Transverse colon (tissue), 4 donors: Measurements from ENCODE around the gene SYAP1.

ENCODE experiments used
- POLR2A ChIP-seq: fragments of 450-650 bp; IDR thresholded peaks from one replicate; pipeline ENCODE4 v1.6.1; 2016; ENCODE audit warnings: antibody characterized with exemption, mild to moderate bottlenecking, moderate library complexity
- POLR2AphosphoS5 ChIP-seq, 3 donors: sonication (generic); formaldehyde crosslinking; IDR thresholded peaks; one replicate each; pipeline ENCODE4 v1.6.1; 2016; ENCODE audit warnings: antibody characterized with exemption in 3 of 3
- TF ChIP-seq, protein P1 (sequence below), 5 experiments: fragments of 200-600 bp in 3 of 5; fragments of 450-650 bp in 2 of 5; sonication (generic) in 3 of 5; IDR thresholded peaks; 1 replicate in 2 of 5; 2 replicates in 3 of 5; pipeline ENCODE4 v1.5.1; 2016 to 2017; ENCODE audit warnings: antibody characterized with exemption in 5 of 5, inconsistent platforms in 3 of 5, mild to moderate bottlenecking in 2 of 5, moderate library complexity in 1 of 5

DNA sequence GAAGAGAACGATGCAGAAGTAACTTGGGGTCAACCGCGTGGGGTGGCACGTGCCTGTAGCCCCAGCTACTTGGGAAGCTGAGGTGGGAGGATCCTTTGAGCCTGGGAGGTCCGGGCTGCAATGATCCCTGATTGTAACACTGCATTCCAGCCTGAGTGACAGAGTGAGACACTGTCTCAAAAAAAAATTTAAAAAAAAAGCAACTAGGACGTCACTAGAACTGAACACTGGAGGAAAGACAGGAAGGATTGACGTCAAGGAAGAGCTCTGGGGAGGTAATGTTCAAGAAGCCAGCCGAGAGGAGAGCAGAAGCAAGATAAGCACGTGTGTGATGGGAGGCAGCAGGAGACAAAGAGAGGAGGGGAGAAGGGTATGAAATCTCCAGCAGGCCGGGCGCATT is 40.7 kb upstream of the SYAP1 start:
- TF ChIP-seq, protein P1, sequence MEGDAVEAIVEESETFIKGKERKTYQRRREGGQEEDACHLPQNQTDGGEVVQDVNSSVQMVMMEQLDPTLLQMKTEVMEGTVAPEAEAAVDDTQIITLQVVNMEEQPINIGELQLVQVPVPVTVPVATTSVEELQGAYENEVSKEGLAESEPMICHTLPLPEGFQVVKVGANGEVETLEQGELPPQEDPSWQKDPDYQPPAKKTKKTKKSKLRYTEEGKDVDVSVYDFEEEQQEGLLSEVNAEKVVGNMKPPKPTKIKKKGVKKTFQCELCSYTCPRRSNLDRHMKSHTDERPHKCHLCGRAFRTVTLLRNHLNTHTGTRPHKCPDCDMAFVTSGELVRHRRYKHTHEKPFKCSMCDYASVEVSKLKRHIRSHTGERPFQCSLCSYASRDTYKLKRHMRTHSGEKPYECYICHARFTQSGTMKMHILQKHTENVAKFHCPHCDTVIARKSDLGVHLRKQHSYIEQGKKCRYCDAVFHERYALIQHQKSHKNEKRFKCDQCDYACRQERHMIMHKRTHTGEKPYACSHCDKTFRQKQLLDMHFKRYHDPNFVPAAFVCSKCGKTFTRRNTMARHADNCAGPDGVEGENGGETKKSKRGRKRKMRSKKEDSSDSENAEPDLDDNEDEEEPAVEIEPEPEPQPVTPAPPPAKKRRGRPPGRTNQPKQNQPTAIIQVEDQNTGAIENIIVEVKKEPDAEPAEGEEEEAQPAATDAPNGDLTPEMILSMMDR (IDR thresholded peaks at IDR 0.05) = no peak
- TF ChIP-seq POLR2AphosphoS5 (IDR thresholded peaks at IDR 0.05) (no peak), POLR2A (no peak)
